ENCODE measurements around the gene SLC35A3. TPM values are rescaled to one million over a fixed set of nuclear protein-coding genes. Genes with fewer than 3 reads are reported as not detected.

Gene SLC35A3
- total RNA-seq, 1 donor from 2014 or later: 24.1 TPM

GRCh38 chr1:99992044-99992722 lies 22.4 kb downstream of the SLC35A3 start:
- TF ChIP-seq, protein P1, sequence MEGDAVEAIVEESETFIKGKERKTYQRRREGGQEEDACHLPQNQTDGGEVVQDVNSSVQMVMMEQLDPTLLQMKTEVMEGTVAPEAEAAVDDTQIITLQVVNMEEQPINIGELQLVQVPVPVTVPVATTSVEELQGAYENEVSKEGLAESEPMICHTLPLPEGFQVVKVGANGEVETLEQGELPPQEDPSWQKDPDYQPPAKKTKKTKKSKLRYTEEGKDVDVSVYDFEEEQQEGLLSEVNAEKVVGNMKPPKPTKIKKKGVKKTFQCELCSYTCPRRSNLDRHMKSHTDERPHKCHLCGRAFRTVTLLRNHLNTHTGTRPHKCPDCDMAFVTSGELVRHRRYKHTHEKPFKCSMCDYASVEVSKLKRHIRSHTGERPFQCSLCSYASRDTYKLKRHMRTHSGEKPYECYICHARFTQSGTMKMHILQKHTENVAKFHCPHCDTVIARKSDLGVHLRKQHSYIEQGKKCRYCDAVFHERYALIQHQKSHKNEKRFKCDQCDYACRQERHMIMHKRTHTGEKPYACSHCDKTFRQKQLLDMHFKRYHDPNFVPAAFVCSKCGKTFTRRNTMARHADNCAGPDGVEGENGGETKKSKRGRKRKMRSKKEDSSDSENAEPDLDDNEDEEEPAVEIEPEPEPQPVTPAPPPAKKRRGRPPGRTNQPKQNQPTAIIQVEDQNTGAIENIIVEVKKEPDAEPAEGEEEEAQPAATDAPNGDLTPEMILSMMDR (IDR thresholded peaks at IDR 0.05; ENCODE audit: insufficient read depth, low read length, poor library complexity, severe bottlenecking): no peak
- no peak for DNase-seq (ENCODE audit: low read depth)
- no peaks in the 10 kb centered on the region for H3K36me3 ChIP-seq (ENCODE audit: control insufficient read depth, insufficient read depth, low read length)
- no peaks in the 10 kb centered on the region for H3K27me3 ChIP-seq (ENCODE audit: control insufficient read depth, insufficient read depth, low read length)
- no peak overlapping the region for H3K4me3 ChIP-seq (ENCODE audit: low read depth, low read length)

- H3K4me3 ChIP-seq (ENCODE audit: low read depth, low read length): no peak overlapping the region
- no peaks in the 10 kb centered on the region for H3K36me3 ChIP-seq (ENCODE audit: control insufficient read depth, insufficient read depth, low read length)
- no peaks in the 10 kb centered on the region for H3K27me3 ChIP-seq (ENCODE audit: control insufficient read depth, insufficient read depth, low read length)
- TF ChIP-seq, protein P1 (IDR thresholded peaks at IDR 0.05; ENCODE audit: insufficient read depth, low read length, poor library complexity, severe bottlenecking): no peak
- no peak for DNase-seq (ENCODE audit: low read depth)
Observed at GRCh38 chr1:99992760-99993467, 23.1 kb downstream of the SLC35A3 start.

DNA sequence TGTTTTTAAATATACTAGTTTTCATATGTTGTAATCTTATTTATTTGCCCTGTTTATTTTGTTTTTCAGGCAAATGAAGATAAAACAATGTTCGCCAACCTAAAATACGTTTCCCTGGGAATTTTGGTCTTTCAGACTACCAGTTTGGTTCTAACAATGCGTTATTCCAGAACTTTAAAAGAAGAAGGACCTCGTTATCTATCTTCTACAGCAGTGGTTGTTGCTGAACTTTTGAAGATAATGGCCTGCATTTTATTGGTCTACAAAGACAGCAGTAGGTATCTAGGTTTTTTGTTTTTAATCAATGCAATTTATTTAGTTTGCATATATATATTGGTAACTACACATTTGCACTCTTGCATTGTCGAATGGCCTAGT lies 23.7 kb downstream of the SLC35A3 start:
- Histone ChIP-seq H3K36me3 (ENCODE audit: control insufficient read depth, insufficient read depth, low read length) (no peaks in the 10 kb centered on the region), H3K4me3 (ENCODE audit: low read depth, low read length) (no peak overlapping the region), H3K27me3 (ENCODE audit: control insufficient read depth, insufficient read depth, low read length) (no peaks in the 10 kb centered on the region)
- DNase-seq (ENCODE audit: low read depth): no peak
- TF ChIP-seq, protein P1 (IDR thresholded peaks at IDR 0.05; ENCODE audit: insufficient read depth, low read length, poor library complexity, severe bottlenecking): no peak

GRCh38 chr1:99994496-99994895 lies 24.7 kb downstream of the SLC35A3 start:
- no peak for DNase-seq (ENCODE audit: low read depth)
- Histone ChIP-seq H3K4me3 (ENCODE audit: low read depth, low read length) (no peak overlapping the region), H3K27me3 (ENCODE audit: control insufficient read depth, insufficient read depth, low read length) (no peaks in the 10 kb centered on the region), H3K36me3 (ENCODE audit: control insufficient read depth, insufficient read depth, low read length) (no peaks in the 10 kb centered on the region)
- TF ChIP-seq, protein P1 (IDR thresholded peaks at IDR 0.05; ENCODE audit: insufficient read depth, low read length, poor library complexity, severe bottlenecking): no peak

DNA sequence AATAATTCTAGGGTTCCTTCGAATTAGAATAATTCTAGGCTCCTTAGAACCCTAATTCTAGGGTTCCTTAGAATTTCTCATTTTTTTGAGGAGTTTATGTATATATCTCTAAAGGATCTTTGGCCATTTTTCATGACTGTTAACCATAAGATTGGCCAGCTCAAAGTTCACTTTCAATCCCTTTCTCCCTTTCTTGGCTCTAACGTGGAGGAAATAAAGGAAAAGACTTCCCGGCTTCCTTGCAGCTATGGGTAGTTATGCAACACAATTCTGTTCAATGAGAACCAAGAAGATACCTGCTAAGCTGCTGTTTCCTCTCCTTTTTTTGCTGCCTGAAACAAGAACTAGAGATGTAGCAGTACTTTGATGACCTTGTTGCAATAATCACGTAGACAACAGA lies 27.2 kb downstream of the SLC35A3 start:
- Histone ChIP-seq H3K4me3 (ENCODE audit: low read depth, low read length) (no peak overlapping the region), H3K27me3 (ENCODE audit: control insufficient read depth, insufficient read depth, low read length) (no peaks in the 10 kb centered on the region), H3K36me3 (ENCODE audit: control insufficient read depth, insufficient read depth, low read length) (no peaks in the 10 kb centered on the region)
- TF ChIP-seq, protein P1 (IDR thresholded peaks at IDR 0.05; ENCODE audit: insufficient read depth, low read length, poor library complexity, severe bottlenecking): no peak
- no peak for DNase-seq (ENCODE audit: low read depth)
